OCI-LY1 (cell line): ENCODE data around the gene KLK7.

Experiments used
- H2AFZ ChIP-seq: fragments of 200-600 bp; sonication (generic), shearing (Covaris generic); 2 replicates; pipeline ENCODE4 v1.6.0; 2014; ENCODE audit warnings: antibody characterized with exemption, mild to moderate bottlenecking, low read length
- H3F3A ChIP-seq: fragments of 200-600 bp; sonication (generic), shearing (Covaris generic); 2 replicates; pipeline ENCODE4 v1.6.0; 2014; ENCODE audit warnings: mild to moderate bottlenecking, antibody characterized with exemption, low read length, moderate library complexity; ENCODE audit not compliant: insufficient read depth
- H3K27ac ChIP-seq: fragments of 200-600 bp; sonication (generic); 2 replicates; pipeline ENCODE4 v1.5.1; 2014; ENCODE audit warnings: low read length, mixed run types, mild to moderate bottlenecking, low read depth; ENCODE audit not compliant: poor library complexity, severe bottlenecking
- H3K27me3 ChIP-seq: fragments of 200-600 bp; sonication (generic); 2 replicates; pipeline ENCODE4 v1.6.0; 2014; ENCODE audit warnings: antibody characterized with exemption, mild to moderate bottlenecking, low read length, moderate library complexity; ENCODE audit not compliant: insufficient read depth
- H3K36me3 ChIP-seq: fragments of 200-600 bp; sonication (generic); 2 replicates; pipeline ENCODE4 v1.6.1; 2014; ENCODE audit warnings: mild to moderate bottlenecking, antibody characterized with exemption, low read length, moderate library complexity, mixed read lengths; ENCODE audit not compliant: insufficient read depth
- H3K4me1 ChIP-seq: fragments of 200-600 bp; sonication (generic); 2 replicates; pipeline ENCODE4 v1.5.1; 2014; ENCODE audit warnings: mild to moderate bottlenecking, low read length, moderate library complexity; ENCODE audit not compliant: insufficient read depth, severe bottlenecking
- H3K4me2 ChIP-seq: fragments of 200-600 bp; sonication (generic), shearing (Covaris generic); 2 replicates; pipeline ENCODE4 v1.6.1; 2014; ENCODE audit warnings: low read length
- H3K4me3 ChIP-seq: fragments of 200-600 bp; sonication (generic); 2 replicates; pipeline ENCODE4 v1.5.1; 2014; ENCODE audit warnings: low read length, low read depth, mild to moderate bottlenecking, mixed read lengths; ENCODE audit not compliant: poor library complexity, severe bottlenecking
- H3K79me2 ChIP-seq: fragments of 200-600 bp; shearing (Covaris generic); 2 replicates; pipeline ENCODE4 v1.6.1; 2016; ENCODE audit warnings: mixed run types, low read length, mixed read lengths; ENCODE audit not compliant: insufficient read depth
- H3K9ac ChIP-seq: fragments of 200-600 bp; sonication (generic), shearing (Covaris generic); 2 replicates; pipeline ENCODE4 v1.6.1; 2014; ENCODE audit warnings: mild to moderate bottlenecking, low read length, mixed read lengths
- H3K9me2 ChIP-seq: fragments of 200-600 bp; sonication (generic), shearing (Covaris generic); 2 replicates; pipeline ENCODE4 v1.6.1; 2014; ENCODE audit warnings: low read depth, mild to moderate bottlenecking, low read length, mixed read lengths
- H3K9me3 ChIP-seq: fragments of 200-600 bp; shearing (Covaris generic); 2 replicates; pipeline ENCODE4 v1.6.1; 2014; ENCODE audit warnings: low read length, mixed read lengths
- H4K20me1 ChIP-seq: fragments of 200-600 bp; sonication (generic), shearing (Covaris generic); 2 replicates; pipeline ENCODE4 v1.6.0; 2016; ENCODE audit warnings: mild to moderate bottlenecking, low read length; ENCODE audit not compliant: insufficient read depth
- CTCF ChIP-seq: fragments of 200-600 bp; sonication (generic), shearing (Covaris generic); IDR thresholded peaks from 2 replicates; pipeline ENCODE4 v1.5.1; 2017; ENCODE audit warnings: mild to moderate bottlenecking, antibody characterized with exemption, low read length, moderate library complexity, mixed read lengths
- EZH2 ChIP-seq: fragments of 200-600 bp; sonication (generic), shearing (Covaris generic); IDR thresholded peaks from 2 replicates; pipeline ENCODE4 v1.8.0; 2017; ENCODE audit warnings: borderline replicate concordance, mixed run types, mild to moderate bottlenecking, antibody characterized with exemption, low read length, moderate library complexity, mixed read lengths

The KLK7 gene

GRCh38 chr19:50939596-50939995, 44.1 kb downstream of the KLK7 start:
- H3K27me3 ChIP-seq = no peaks in the 10 kb centered on the region; the same call in 1 of the 2 replicates

GRCh38 chr19:50933640-50934039, 50.1 kb downstream of the KLK7 start:
- Histone ChIP-seq H3K9me3 (no peaks in the 10 kb centered on the region), H3K4me2 (no peak overlapping the region), H3K4me3 (no peak overlapping the region), H3K9me2 (no peaks in the 10 kb centered on the region), H3K27me3 (no peaks in the 10 kb centered on the region), H4K20me1 (no peaks in the 10 kb centered on the region), H3K4me1 (no peaks in the 10 kb centered on the region), H3K79me2 (no peaks in the 10 kb centered on the region), H2AFZ (no peak overlapping the region), H3K27ac (no peak overlapping the region), H3K36me3 (no peaks in the 10 kb centered on the region), H3K9ac (no peak overlapping the region), H3F3A (no peaks in the 10 kb centered on the region)
- TF ChIP-seq EZH2 (no peak), CTCF (no peak)

More at GRCh38 chr19:50939596-50939995, 44.1 kb downstream of the KLK7 start:
- Histone ChIP-seq H2AFZ (no peak overlapping the region), H3K36me3 (no peaks in the 10 kb centered on the region), H3K9me3 (no peaks in the 10 kb centered on the region), H3F3A (no peaks in the 10 kb centered on the region), H4K20me1 (no peaks in the 10 kb centered on the region), H3K9me2 (no peaks in the 10 kb centered on the region), H3K4me3 (no peak overlapping the region), H3K4me2 (no peak overlapping the region), H3K9ac (no peak overlapping the region), H3K79me2 (no peaks in the 10 kb centered on the region), H3K27ac (no peak overlapping the region), H3K4me1 (no peaks in the 10 kb centered on the region)
- TF ChIP-seq EZH2 = no peak
- TF ChIP-seq CTCF = no peak

- Histone ChIP-seq H3K27me3 (no peaks in the 10 kb centered on the region), H3K9me3 (no peaks in the 10 kb centered on the region), H2AFZ (no peak overlapping the region), H3K27ac (no peak overlapping the region), H4K20me1 (no peaks in the 10 kb centered on the region), H3K79me2 (no peaks in the 10 kb centered on the region), H3K9ac (no peak overlapping the region), H3K4me2 (no peak overlapping the region), H3F3A (no peaks in the 10 kb centered on the region), H3K4me3 (no peak overlapping the region), H3K36me3 (no peaks in the 10 kb centered on the region), H3K9me2 (no peaks in the 10 kb centered on the region), H3K4me1 (no peaks in the 10 kb centered on the region)
- TF ChIP-seq CTCF (no peak), EZH2 (no peak)
Measured at GRCh38 chr19:50932690-50933083, 51.0 kb downstream of the KLK7 start.
